H1 (cell line): ENCODE data around the gene MFNG. TPM values are rescaled to one million over a fixed set of nuclear protein-coding genes. Genes with fewer than 3 reads are reported as not detected.

Experiments used
- BACH1 ChIP-seq: IDR thresholded peaks from 2 replicates; pipeline ENCODE4 v1.6.1; 2012; ENCODE audit warnings: low read length, improper control_type of control experiment
- CREB1 ChIP-seq: IDR thresholded peaks from 2 replicates; pipeline ENCODE4 v1.6.1; 2012; ENCODE audit warnings: inconsistent platforms
- EGR1 ChIP-seq: IDR thresholded peaks from 2 replicates; pipeline ENCODE4 v1.6.1; 2011; ENCODE audit warnings: low read depth, low read length, borderline replicate concordance
- EP300 ChIP-seq, 2 experiments: IDR thresholded peaks; 1 replicate in 1 of 2; 2 replicates in 1 of 2; pipeline ENCODE4 v1.6.1; 2011 to 2012; ENCODE audit warnings: low read depth in 2 of 2, low read length in 2 of 2, mild to moderate bottlenecking in 2 of 2, borderline replicate concordance in 1 of 2, inconsistent platforms in 1 of 2, moderate library complexity in 1 of 2
- PHF8 ChIP-seq: fragments of 200-600 bp; sonication (generic); conservative IDR thresholded peaks from 2 replicates; pipeline ENCODE4 v1.7.1; 2012; ENCODE audit warnings: low read depth, mild to moderate bottlenecking, inconsistent platforms, low read length, moderate library complexity
- YY1 ChIP-seq: IDR thresholded peaks from 2 replicates; pipeline ENCODE4 v1.6.1; 2011; ENCODE audit warnings: low read depth, mild to moderate bottlenecking, low read length
- polyA plus RNA-seq, 7 experiments: library from polyadenylated mRNA; depleted of rRNA in 3 of 7; stranded (reverse) in 5 of 7; unstranded in 2 of 7; fragments of >200 nt in 5 of 7; fragments of 200-250 nt in 2 of 7; gene quantifications; 1 replicate in 5 of 7; 2 replicates in 1 of 7; 4 replicates in 1 of 7; pipeline versions ENCODE4 v1.2.1 to v1.2.3, GENCODE V29; 2011 to 2013; ENCODE audit warnings: missing spikeins in 2 of 7, mixed read lengths in 2 of 7
- total RNA-seq: library from RNA; stranded (reverse); fragmentation: NEBNext Ultra II Directional; extraction: Animal tissue kit (Norgen Biotek cat#: 25700); gene quantifications from 2 replicates; pipeline ENCODE4 v1.2.1, GENCODE V29; 2021
- TF ChIP-seq, protein P1 (sequence below): fragments of 300-600 bp; sonication (generic); IDR thresholded peaks from 2 replicates; pipeline ENCODE4 v1.7.1; 2012; ENCODE audit warnings: low read length, moderate library complexity, mild to moderate bottlenecking, inconsistent platforms; ENCODE audit not compliant: insufficient replicate concordance
- TF ChIP-seq, protein P2 (sequence below): IDR thresholded peaks from 2 replicates; pipeline ENCODE4 v1.6.1; 2011; ENCODE audit warnings: low read depth, mild to moderate bottlenecking, low read length; ENCODE audit not compliant: insufficient read depth

MFNG gene
- total and polyA plus RNA-seq, 2 of the 8 experiments (the other 6 are each of a cell fraction or from before 2014, with no cell fraction given), result 1.7 to 5.5 TPM

DNA sequence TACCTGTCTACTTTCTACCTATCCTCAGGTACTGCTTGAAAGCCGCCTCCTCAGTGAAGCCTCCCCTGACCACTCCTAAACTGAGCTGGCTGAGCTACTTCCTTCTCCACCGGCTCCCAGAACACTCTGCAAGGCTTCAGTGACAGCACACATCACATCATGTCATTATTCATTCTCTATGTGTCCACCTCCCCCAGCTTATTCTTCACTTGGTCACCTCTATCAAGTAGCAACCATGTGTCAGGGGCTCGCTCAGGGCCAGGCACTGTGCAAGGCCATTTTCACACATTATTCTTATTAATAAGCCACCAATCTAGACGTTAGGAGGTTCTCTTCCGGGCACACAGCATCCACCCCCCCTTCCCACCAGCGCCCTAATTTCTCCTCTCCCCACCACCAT, 55.2 kb downstream of the MFNG start (continued):
- TF ChIP-seq, protein P1, sequence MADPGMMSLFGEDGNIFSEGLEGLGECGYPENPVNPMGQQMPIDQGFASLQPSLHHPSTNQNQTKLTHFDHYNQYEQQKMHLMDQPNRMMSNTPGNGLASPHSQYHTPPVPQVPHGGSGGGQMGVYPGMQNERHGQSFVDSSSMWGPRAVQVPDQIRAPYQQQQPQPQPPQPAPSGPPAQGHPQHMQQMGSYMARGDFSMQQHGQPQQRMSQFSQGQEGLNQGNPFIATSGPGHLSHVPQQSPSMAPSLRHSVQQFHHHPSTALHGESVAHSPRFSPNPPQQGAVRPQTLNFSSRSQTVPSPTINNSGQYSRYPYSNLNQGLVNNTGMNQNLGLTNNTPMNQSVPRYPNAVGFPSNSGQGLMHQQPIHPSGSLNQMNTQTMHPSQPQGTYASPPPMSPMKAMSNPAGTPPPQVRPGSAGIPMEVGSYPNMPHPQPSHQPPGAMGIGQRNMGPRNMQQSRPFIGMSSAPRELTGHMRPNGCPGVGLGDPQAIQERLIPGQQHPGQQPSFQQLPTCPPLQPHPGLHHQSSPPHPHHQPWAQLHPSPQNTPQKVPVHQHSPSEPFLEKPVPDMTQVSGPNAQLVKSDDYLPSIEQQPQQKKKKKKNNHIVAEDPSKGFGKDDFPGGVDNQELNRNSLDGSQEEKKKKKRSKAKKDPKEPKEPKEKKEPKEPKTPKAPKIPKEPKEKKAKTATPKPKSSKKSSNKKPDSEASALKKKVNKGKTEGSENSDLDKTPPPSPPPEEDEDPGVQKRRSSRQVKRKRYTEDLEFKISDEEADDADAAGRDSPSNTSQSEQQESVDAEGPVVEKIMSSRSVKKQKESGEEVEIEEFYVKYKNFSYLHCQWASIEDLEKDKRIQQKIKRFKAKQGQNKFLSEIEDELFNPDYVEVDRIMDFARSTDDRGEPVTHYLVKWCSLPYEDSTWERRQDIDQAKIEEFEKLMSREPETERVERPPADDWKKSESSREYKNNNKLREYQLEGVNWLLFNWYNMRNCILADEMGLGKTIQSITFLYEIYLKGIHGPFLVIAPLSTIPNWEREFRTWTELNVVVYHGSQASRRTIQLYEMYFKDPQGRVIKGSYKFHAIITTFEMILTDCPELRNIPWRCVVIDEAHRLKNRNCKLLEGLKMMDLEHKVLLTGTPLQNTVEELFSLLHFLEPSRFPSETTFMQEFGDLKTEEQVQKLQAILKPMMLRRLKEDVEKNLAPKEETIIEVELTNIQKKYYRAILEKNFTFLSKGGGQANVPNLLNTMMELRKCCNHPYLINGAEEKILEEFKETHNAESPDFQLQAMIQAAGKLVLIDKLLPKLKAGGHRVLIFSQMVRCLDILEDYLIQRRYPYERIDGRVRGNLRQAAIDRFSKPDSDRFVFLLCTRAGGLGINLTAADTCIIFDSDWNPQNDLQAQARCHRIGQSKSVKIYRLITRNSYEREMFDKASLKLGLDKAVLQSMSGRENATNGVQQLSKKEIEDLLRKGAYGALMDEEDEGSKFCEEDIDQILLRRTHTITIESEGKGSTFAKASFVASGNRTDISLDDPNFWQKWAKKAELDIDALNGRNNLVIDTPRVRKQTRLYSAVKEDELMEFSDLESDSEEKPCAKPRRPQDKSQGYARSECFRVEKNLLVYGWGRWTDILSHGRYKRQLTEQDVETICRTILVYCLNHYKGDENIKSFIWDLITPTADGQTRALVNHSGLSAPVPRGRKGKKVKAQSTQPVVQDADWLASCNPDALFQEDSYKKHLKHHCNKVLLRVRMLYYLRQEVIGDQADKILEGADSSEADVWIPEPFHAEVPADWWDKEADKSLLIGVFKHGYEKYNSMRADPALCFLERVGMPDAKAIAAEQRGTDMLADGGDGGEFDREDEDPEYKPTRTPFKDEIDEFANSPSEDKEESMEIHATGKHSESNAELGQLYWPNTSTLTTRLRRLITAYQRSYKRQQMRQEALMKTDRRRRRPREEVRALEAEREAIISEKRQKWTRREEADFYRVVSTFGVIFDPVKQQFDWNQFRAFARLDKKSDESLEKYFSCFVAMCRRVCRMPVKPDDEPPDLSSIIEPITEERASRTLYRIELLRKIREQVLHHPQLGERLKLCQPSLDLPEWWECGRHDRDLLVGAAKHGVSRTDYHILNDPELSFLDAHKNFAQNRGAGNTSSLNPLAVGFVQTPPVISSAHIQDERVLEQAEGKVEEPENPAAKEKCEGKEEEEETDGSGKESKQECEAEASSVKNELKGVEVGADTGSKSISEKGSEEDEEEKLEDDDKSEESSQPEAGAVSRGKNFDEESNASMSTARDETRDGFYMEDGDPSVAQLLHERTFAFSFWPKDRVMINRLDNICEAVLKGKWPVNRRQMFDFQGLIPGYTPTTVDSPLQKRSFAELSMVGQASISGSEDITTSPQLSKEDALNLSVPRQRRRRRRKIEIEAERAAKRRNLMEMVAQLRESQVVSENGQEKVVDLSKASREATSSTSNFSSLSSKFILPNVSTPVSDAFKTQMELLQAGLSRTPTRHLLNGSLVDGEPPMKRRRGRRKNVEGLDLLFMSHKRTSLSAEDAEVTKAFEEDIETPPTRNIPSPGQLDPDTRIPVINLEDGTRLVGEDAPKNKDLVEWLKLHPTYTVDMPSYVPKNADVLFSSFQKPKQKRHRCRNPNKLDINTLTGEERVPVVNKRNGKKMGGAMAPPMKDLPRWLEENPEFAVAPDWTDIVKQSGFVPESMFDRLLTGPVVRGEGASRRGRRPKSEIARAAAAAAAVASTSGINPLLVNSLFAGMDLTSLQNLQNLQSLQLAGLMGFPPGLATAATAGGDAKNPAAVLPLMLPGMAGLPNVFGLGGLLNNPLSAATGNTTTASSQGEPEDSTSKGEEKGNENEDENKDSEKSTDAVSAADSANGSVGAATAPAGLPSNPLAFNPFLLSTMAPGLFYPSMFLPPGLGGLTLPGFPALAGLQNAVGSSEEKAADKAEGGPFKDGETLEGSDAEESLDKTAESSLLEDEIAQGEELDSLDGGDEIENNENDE, result no peak
- TF ChIP-seq PHF8, result no peak
- TF ChIP-seq BACH1, result no peak
- TF ChIP-seq CREB1, result no peak
- TF ChIP-seq EP300 (IDR thresholded peaks at IDR 0.05; ENCODE audit: borderline replicate concordance in 1 of 2, low read depth in 2 of 2, low read length in 2 of 2), result no peak
- TF ChIP-seq, protein P2, sequence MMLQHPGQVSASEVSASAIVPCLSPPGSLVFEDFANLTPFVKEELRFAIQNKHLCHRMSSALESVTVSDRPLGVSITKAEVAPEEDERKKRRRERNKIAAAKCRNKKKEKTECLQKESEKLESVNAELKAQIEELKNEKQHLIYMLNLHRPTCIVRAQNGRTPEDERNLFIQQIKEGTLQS, result no peak
- no peak for TF ChIP-seq YY1
- TF ChIP-seq EGR1, result no peak
- TF ChIP-seq, all 59 proteins: peak for 0
